Body of pancreas (tissue), 4 donors: ENCODE measurements around the gene GTF2H1. TPM values are rescaled to one million over a fixed set of nuclear protein-coding genes. Genes with fewer than 3 reads are reported as not detected.

ENCODE experiments used
- ATAC-seq: fragments of 150-250 bp; one replicate; pipeline ENCODE4 v1.9.1; 2016
- DNase-seq, 4 donors: peaks; one replicate each; pipeline ENCODE4 v3.0.0-alpha.2; 2019
- H3K27ac ChIP-seq, 4 donors: fragments of 200-600 bp; sonication (generic); 1 replicate in 3 of 4; 2 replicates in 1 of 4; pipeline versions ENCODE4 v1.5.1 to v1.6.1; 2016 to 2019; ENCODE audit warnings: mild to moderate bottlenecking in 1 of 4, mixed read lengths in 1 of 4, moderate library complexity in 1 of 4
- H3K27me3 ChIP-seq, 2 donors: fragments of 200-600 bp; sonication (generic); one replicate each; pipeline ENCODE4 v1.6.0; 2016; ENCODE audit warnings: mild to moderate bottlenecking in 1 of 2
- H3K36me3 ChIP-seq, 2 donors: fragments of 200-600 bp; sonication (generic); replicated peaks in 1 of 2; 2 replicates each; pipeline ENCODE4 v1.5.1; 2016; ENCODE audit warnings: low read depth in 2 of 2; ENCODE audit not compliant: insufficient read depth in 1 of 2
- H3K4me1 ChIP-seq: fragments of 200-600 bp; sonication (generic); one replicate; pipeline ENCODE4 v1.6.0; 2016
- H3K4me3 ChIP-seq, 2 donors: fragments of 200-600 bp; sonication (generic); 1 replicate in 1 of 2; 2 replicates in 1 of 2; pipeline ENCODE4 v1.5.1; 2016 to 2019
- H3K9me3 ChIP-seq, 3 donors: fragments of 200-600 bp; sonication (generic); 1 replicate in 2 of 3; 2 replicates in 1 of 3; pipeline ENCODE4 v1.5.1; 2016
- POLR2A ChIP-seq, 3 donors: fragments of 450-650 bp; IDR thresholded peaks; one replicate each; pipeline ENCODE4 v1.6.1; 2016; ENCODE audit warnings: antibody characterized with exemption in 3 of 3, mild to moderate bottlenecking in 2 of 3
- WGBS, 2 donors: methylation state at CpG; one replicate each; pipeline ENCODE4 v1.1.5; 2017; 5-methylcytosine and 5-hydroxymethylcytosine counted together
- intact Hi-C: fragments of 100-400 bp; cut with DNase I; formaldehyde crosslinking; loops from one replicate; pipeline ENCODE4 v1.15.1; 2023
- total RNA-seq, 2 donors: library from RNA; depleted of rRNA; stranded (reverse); fragments of >200 nt; gene quantifications; one replicate each; pipeline ENCODE4 v1.1.0, GENCODE V29; 2016
- TF ChIP-seq, protein P1 (sequence below), 7 experiments: fragments of 450-650 bp in 4 of 7; fragments of 200-600 bp in 3 of 7; sonication (generic) in 3 of 7; IDR thresholded peaks; one replicate each; pipeline ENCODE4 v1.5.1; 2016 to 2019; ENCODE audit warnings: antibody characterized with exemption in 7 of 7

The GTF2H1 gene
- total RNA-seq, 2 donors from 2014 or later: 26.5 to 48.5 TPM

DNA sequence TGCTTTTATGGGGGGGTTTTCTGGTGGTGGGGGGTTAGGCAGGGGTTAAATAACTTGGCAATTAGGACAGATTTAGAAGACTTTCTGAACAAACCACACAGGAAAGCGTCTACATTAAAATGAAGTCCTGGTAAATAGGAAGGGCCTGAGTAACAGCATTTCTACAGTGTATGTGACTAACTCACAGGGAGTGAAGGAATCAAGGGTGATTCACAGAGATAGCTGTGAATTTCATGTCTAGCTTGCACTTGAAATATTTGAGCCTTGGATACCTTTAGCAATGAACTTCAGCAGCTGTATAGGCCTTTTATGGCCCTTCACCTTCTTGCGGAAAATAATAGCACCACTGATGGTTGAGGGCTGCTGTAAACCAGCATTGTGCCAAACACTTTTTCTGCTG lies 45.9 kb downstream of the GTF2H1 start:
- Histone ChIP-seq H3K27me3 (no peaks in the 10 kb centered on the region), H3K4me1 (no peaks in the 10 kb centered on the region), H3K9me3 (no peaks in the 10 kb centered on the region), H3K27ac (no peak overlapping the region), H3K4me3 (no peak overlapping the region), H3K36me3 (peaks cover 10 to 17% of the 10 kb centered on the region in 2 donors)
- intact Hi-C loops: no loop called here
- DNase-seq: no peak
- 77 to 83% methylated on average over 2 of the region's 2 CpGs for WGBS, 2 donors
- TF ChIP-seq POLR2A (IDR thresholded peaks at IDR 0.05): no peak
- TF ChIP-seq, protein P1, sequence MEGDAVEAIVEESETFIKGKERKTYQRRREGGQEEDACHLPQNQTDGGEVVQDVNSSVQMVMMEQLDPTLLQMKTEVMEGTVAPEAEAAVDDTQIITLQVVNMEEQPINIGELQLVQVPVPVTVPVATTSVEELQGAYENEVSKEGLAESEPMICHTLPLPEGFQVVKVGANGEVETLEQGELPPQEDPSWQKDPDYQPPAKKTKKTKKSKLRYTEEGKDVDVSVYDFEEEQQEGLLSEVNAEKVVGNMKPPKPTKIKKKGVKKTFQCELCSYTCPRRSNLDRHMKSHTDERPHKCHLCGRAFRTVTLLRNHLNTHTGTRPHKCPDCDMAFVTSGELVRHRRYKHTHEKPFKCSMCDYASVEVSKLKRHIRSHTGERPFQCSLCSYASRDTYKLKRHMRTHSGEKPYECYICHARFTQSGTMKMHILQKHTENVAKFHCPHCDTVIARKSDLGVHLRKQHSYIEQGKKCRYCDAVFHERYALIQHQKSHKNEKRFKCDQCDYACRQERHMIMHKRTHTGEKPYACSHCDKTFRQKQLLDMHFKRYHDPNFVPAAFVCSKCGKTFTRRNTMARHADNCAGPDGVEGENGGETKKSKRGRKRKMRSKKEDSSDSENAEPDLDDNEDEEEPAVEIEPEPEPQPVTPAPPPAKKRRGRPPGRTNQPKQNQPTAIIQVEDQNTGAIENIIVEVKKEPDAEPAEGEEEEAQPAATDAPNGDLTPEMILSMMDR (IDR thresholded peaks at IDR 0.05): no peak
- no peak for ATAC-seq

DNA sequence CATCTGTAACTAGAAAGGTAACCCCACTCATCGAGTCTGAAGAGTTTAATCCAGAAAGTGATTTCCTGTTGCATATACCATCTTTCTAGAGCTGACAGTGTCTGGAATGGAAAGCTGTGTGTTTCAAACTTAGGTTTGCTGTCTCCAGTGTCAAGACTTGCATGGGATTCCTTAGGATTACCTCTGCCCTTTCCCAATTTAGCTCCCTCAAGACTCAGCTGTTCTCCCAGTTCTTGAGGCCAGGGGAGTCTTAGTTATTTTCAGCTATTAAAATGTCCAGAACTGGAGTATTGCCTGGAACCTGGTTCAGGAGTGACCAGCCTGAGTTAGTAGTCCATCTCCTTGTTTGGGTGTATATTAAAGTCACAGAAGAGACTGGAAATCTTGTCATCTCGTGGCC lies 47.0 kb downstream of the GTF2H1 start:
- Histone ChIP-seq H3K4me3 (no peak overlapping the region), H3K9me3 (no peaks in the 10 kb centered on the region), H3K36me3 (peaks cover 10 to 11% of the 10 kb centered on the region in 2 donors), H3K4me1 (no peaks in the 10 kb centered on the region), H3K27me3 (no peaks in the 10 kb centered on the region), H3K27ac (no peak overlapping the region)
- no peak for DNase-seq
- no peak for ATAC-seq
- intact Hi-C loops: no loop called here
- TF ChIP-seq, protein P1 (IDR thresholded peaks at IDR 0.05): no peak
- TF ChIP-seq POLR2A (IDR thresholded peaks at IDR 0.05): no peak
- 61 to 80% methylated on average over 2 of the region's 2 CpGs for WGBS, 2 donors

DNA sequence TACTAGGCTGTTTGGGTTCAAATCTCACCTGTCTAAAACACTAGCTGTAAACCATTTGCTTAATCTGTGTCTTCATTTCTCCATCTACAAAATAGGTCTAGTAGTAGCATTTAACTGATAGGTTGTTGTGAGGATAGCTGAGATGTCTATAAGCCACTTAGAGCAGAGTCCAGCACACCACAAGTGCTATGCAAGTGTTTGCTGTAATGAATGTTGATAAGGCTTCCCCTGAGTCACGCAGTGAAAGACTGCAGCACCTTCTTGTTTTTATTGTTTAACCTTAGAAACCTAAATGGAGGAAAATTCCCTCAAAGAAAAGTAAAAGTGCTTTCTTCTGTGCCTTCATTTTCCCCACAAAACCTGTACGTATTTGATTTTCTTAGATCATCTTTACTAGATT lies 48.9 kb downstream of the GTF2H1 start:
- Histone ChIP-seq H3K36me3 (peaks cover 0 to 2% of the 10 kb centered on the region in 2 donors), H3K27me3 (no peaks in the 10 kb centered on the region), H3K9me3 (no peaks in the 10 kb centered on the region), H3K4me1 (no peaks in the 10 kb centered on the region), H3K27ac (no peak overlapping the region), H3K4me3 (no peak overlapping the region)
- intact Hi-C loops: no loop called here
- TF ChIP-seq, protein P1 (IDR thresholded peaks at IDR 0.05): no peak
- no peak for TF ChIP-seq POLR2A (IDR thresholded peaks at IDR 0.05)
- DNase-seq (no peak), ATAC-seq (no peak)
- 81 to 85% methylated on average over 2 of the region's 2 CpGs for WGBS, 2 donors

DNA sequence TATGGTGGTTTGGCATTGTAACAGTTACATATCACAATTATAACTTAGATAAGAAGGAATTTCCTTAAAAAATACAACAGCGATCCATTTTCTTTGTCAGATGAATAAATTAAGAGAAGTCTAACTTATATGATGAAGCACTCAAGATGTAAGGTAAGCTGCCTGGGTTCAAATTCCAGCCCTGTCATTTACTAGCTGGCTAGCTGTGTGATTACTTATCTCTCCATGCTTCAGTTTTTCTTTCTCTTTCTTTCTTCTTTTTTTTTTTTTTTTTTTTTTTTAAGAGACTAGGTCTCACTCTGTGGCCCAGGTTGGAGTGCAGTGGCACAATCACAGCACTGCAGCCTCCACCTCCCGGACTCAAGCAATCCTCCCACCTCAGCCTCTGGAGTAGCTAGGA lies 49.8 kb downstream of the GTF2H1 start:
- no peak for TF ChIP-seq POLR2A (IDR thresholded peaks at IDR 0.05)
- TF ChIP-seq, protein P1 (IDR thresholded peaks at IDR 0.05): no peak
- H3K4me1 ChIP-seq: no peaks in the 10 kb centered on the region
- H3K27me3 ChIP-seq: no peaks in the 10 kb centered on the region
- no peak for ATAC-seq
- no peaks in the 10 kb centered on the region for H3K36me3 ChIP-seq
- intact Hi-C loops: no loop called here
- H3K4me3 ChIP-seq: no peak overlapping the region
- 92 to 95% methylated on average over 2 of the region's 2 CpGs for WGBS, 2 donors
- no peak overlapping the region for H3K27ac ChIP-seq
- no peaks in the 10 kb centered on the region for H3K9me3 ChIP-seq
- no peak for DNase-seq

DNA sequence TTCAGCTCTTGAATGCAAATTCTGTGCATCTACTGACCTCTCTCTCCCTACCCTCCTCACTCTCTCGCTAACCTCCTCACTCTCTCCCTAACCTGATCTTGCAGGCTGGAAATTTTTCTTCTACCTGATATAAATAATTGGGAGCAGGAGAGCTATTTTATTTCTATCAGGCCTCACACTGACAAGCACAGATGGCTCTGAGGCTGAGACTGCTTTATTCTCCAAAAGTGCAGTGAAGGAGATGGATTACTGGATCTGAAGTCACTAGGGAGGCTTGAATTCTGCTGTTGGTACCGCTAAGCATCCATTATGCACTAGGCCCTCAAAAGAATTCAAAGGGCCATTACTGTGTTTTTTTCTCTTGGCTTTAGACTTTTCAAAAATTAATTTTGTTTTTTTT lies 52.6 kb downstream of the GTF2H1 start:
- Histone ChIP-seq H3K9me3 (no peaks in the 10 kb centered on the region), H3K27me3 (no peaks in the 10 kb centered on the region), H3K4me3 (no peak overlapping the region), H3K4me1 (no peaks in the 10 kb centered on the region), H3K27ac (no peak overlapping the region), H3K36me3 (no peaks in the 10 kb centered on the region)
- ATAC-seq: no peak
- TF ChIP-seq, protein P1 (IDR thresholded peaks at IDR 0.05): no peak
- TF ChIP-seq POLR2A (IDR thresholded peaks at IDR 0.05): no peak
- WGBS, 2 donors: 92 to 94% methylated on average over 2 of the region's 2 CpGs
- intact Hi-C loops: no loop called here
- no peak for DNase-seq
